HCT116 (cell line): ENCODE measurements around the gene PTPRO. TPM values are rescaled to one million over a fixed set of nuclear protein-coding genes. Genes with fewer than 3 reads are reported as not detected.

ENCODE experiments used
- ATAC-seq: fragments of 200-7000 bp; cut with Tn5 transposase; 2 replicates; pipeline ENCODE4 v1.9.1; 2020; ENCODE audit warnings: mild to moderate bottlenecking, moderate library complexity
- BruUV-seq: library from RNA; stranded (reverse); fragments of 400-500 nt; replicated peaks from 2 replicates; lab custom pipeline; 2021; lab: Mats Ljungman, UMichigan
- CTCF ChIA-PET: fragments of 300-600 bp; sonication (Branson Sonifier 250); formaldehyde crosslinking; loops from one replicate; lab custom pipeline; 2021; ENCODE audit warnings: antibody characterized with exemption; lab: Charles Lee
- POLR2A ChIA-PET: fragments of 300-600, 350-600 bp; sonication (Branson Sonifier 250); formaldehyde crosslinking; loops from one replicate; lab custom pipeline; 2021; ENCODE audit warnings: antibody characterized with exemption; lab: Charles Lee
- RAD21 ChIA-PET, 2 experiments: fragments of 300-600 bp; sonication (Branson Sonifier 250); formaldehyde crosslinking; loops; one replicate each; lab custom pipeline; 2023; ENCODE audit warnings: low total read pairs in 2 of 2; ENCODE audit not compliant: uncharacterized antibody in 2 of 2, unreplicated experiment in 2 of 2, low non-redundant PET in 1 of 2; lab: Charles Lee
- DNase-seq: peaks from one replicate; pipeline ENCODE4 v3.0.0-alpha.2; 2010; ENCODE audit warnings: low read depth, low spot score
- H2AFZ ChIP-seq: fragments of 200-600 bp; shearing (Covaris generic), sonication (generic); 2 replicates; pipeline ENCODE4 v1.6.1; 2017; ENCODE audit warnings: low read depth, mixed run types, mixed read lengths, antibody characterized with exemption, low read length; ENCODE audit not compliant: poor library complexity, severe bottlenecking
- H3K27ac ChIP-seq: 2 replicates; pipeline ENCODE4 v1.5.1; 2012; ENCODE audit warnings: low read depth, low read length
- H3K27me3 ChIP-seq: fragments of 200-600 bp; sonication (generic); 2 replicates; pipeline ENCODE4 v1.6.1; 2016; ENCODE audit warnings: mixed run types, low read length, mixed read lengths; ENCODE audit not compliant: insufficient read depth
- H3K36me3 ChIP-seq, 2 experiments: fragments of 200-500 bp in 1 of 2; fragments of 200-600 bp in 1 of 2; sonication (Bioruptor generic) in 1 of 2; sonication (generic) in 1 of 2; 2 replicates each; pipeline versions ENCODE4 v1.5.1 to v1.6.1; 2014 to 2016; ENCODE audit warnings: low read length in 2 of 2, inconsistent platforms in 1 of 2, mixed read lengths in 1 of 2, mixed run types in 1 of 2; ENCODE audit not compliant: insufficient read depth in 2 of 2, control insufficient read depth in 1 of 2
- H3K4me1 ChIP-seq, 2 experiments: fragments of 200-600 bp in 1 of 2; sonication (generic) in 1 of 2; 2 replicates each; pipeline versions ENCODE4 v1.5.1 to v1.6.1; 2012 to 2017; ENCODE audit warnings: low read length in 2 of 2, inconsistent platforms in 1 of 2, mild to moderate bottlenecking in 1 of 2, mixed read lengths in 1 of 2, mixed run types in 1 of 2, moderate library complexity in 1 of 2; ENCODE audit not compliant: insufficient read depth in 2 of 2, control insufficient read depth in 1 of 2
- H3K4me2 ChIP-seq: fragments of 200-600 bp; sonication (generic); 2 replicates; pipeline ENCODE4 v1.6.1; 2017; ENCODE audit warnings: mixed run types, low read length, mixed read lengths
- H3K4me3 ChIP-seq, 2 experiments: fragments of 200-600 bp in 1 of 2; sonication (generic) in 1 of 2; replicated peaks in 1 of 2; 2 replicates each; pipeline ENCODE4 v1.5.1; 2011 to 2016; ENCODE audit warnings: low read length in 2 of 2, control low read depth in 1 of 2, low read depth in 1 of 2, mild to moderate bottlenecking in 1 of 2, mixed read lengths in 1 of 2, mixed run types in 1 of 2
- H3K79me2 ChIP-seq: fragments of 200-600 bp; sonication (generic); 2 replicates; pipeline ENCODE4 v1.6.1; 2017; ENCODE audit warnings: mild to moderate bottlenecking, mixed run types, low read length, moderate library complexity, mixed read lengths; ENCODE audit not compliant: insufficient read depth
- H3K9ac ChIP-seq: fragments of 200-600 bp; sonication (generic); 2 replicates; pipeline ENCODE4 v1.6.1; 2016; ENCODE audit warnings: low read length, mixed read lengths
- H3K9me2 ChIP-seq: fragments of 200-600 bp; sonication (generic), shearing (Covaris generic); 2 replicates; pipeline ENCODE4 v1.6.1; 2017; ENCODE audit warnings: mixed run types, mild to moderate bottlenecking, moderate library complexity; ENCODE audit not compliant: insufficient read depth
- H3K9me3 ChIP-seq, 2 experiments: fragments of 200-500 bp in 1 of 2; fragments of 200-600 bp in 1 of 2; sonication (Bioruptor generic) in 1 of 2; sonication (generic) in 1 of 2; 2 replicates each; pipeline ENCODE4 v1.6.1; 2014 to 2017; ENCODE audit warnings: low read length in 2 of 2, mixed read lengths in 2 of 2, inconsistent platforms in 1 of 2, low read depth in 1 of 2, mild to moderate bottlenecking in 1 of 2, mixed run types in 1 of 2, moderate library complexity in 1 of 2; ENCODE audit not compliant: control insufficient read depth in 1 of 2, insufficient read depth in 1 of 2
- H4K20me1 ChIP-seq: fragments of 200-600 bp; sonication (generic), shearing (Covaris generic); 2 replicates; pipeline ENCODE4 v1.6.1; 2017; ENCODE audit warnings: mixed run types, mild to moderate bottlenecking, moderate library complexity; ENCODE audit not compliant: insufficient read depth
- ATF3 ChIP-seq: IDR thresholded peaks from 2 replicates; pipeline ENCODE4 v1.6.1; 2012
- EGR1 ChIP-seq: IDR thresholded peaks from 2 replicates; pipeline ENCODE4 v1.6.1; 2012; ENCODE audit warnings: low read depth
- EZH2phosphoT487 ChIP-seq: fragments of 200-600 bp; IDR thresholded peaks from 2 replicates; pipeline ENCODE4 v1.6.1; 2018; ENCODE audit warnings: antibody characterized with exemption, borderline replicate concordance
- FOSL1 ChIP-seq: IDR thresholded peaks from 2 replicates; pipeline ENCODE4 v1.6.1; 2012; ENCODE audit warnings: low read depth
- JUND ChIP-seq: IDR thresholded peaks from 2 replicates; pipeline ENCODE4 v1.6.1; 2012
- POLR2A ChIP-seq: IDR thresholded peaks from 2 replicates; pipeline ENCODE4 v1.7.0; 2011; ENCODE audit warnings: borderline replicate concordance; ENCODE audit not compliant: insufficient read depth, insufficient read length; ENCODE audit errors: extremely low read depth
- REST ChIP-seq: IDR thresholded peaks from 2 replicates; pipeline ENCODE4 v1.6.1; 2012; ENCODE audit warnings: low read depth
- SIN3A ChIP-seq: IDR thresholded peaks from 2 replicates; pipeline ENCODE4 v1.6.1; 2012; ENCODE audit warnings: low read depth
- SRF ChIP-seq: IDR thresholded peaks from 2 replicates; pipeline ENCODE4 v1.6.1; 2012; ENCODE audit warnings: low read depth
- ZNF274 ChIP-seq: fragments of 200-500 bp; sonication (Bioruptor generic); IDR thresholded peaks from 2 replicates; pipeline ENCODE4 v1.6.1; 2014; ENCODE audit warnings: mild to moderate bottlenecking, low read depth, low read length, inconsistent platforms
- intact Hi-C: fragments of 100-400 bp; cut with micrococcal nuclease; formaldehyde crosslinking; loops from 2 replicates; pipeline ENCODE4 v1.10.0; 2022
- total RNA-seq: library from RNA; stranded (reverse); gene quantifications from one replicate; pipeline ENCODE4 v1.2.1, GENCODE V29; 2021; ENCODE audit not compliant: unreplicated experiment
- TF ChIP-seq, protein P1 (sequence below): IDR thresholded peaks from 2 replicates; pipeline ENCODE4 v1.6.1; 2011; ENCODE audit warnings: mild to moderate bottlenecking, low read length, moderate library complexity; ENCODE audit not compliant: insufficient replicate concordance; ENCODE audit errors: extremely low read depth

Gene PTPRO
- total RNA-seq, 1 experiment from 2014 or later: not detected

GRCh38 chr12:15444523-15444922, 122.2 kb downstream of the PTPRO start:
- Histone ChIP-seq H3K27me3 (peaks cover 6% of the 10 kb centered on the region; the same call in 1 of the 2 replicates), H2AFZ (no peak overlapping the region), H3K9me2 (no peaks in the 10 kb centered on the region)
- CTCF ChIA-PET: no interaction called here
- RAD21 ChIA-PET: no interaction called here
- POLR2A ChIA-PET: no interaction called here
- TF ChIP-seq FOSL1 (no peak), SRF (no peak), JUND (no peak), REST (no peak), EZH2phosphoT487 (no peak), ATF3 (no peak), SIN3A (no peak), EGR1 (no peak), ZNF274 (no peak), POLR2A (no peak)
- TF ChIP-seq, protein P1, sequence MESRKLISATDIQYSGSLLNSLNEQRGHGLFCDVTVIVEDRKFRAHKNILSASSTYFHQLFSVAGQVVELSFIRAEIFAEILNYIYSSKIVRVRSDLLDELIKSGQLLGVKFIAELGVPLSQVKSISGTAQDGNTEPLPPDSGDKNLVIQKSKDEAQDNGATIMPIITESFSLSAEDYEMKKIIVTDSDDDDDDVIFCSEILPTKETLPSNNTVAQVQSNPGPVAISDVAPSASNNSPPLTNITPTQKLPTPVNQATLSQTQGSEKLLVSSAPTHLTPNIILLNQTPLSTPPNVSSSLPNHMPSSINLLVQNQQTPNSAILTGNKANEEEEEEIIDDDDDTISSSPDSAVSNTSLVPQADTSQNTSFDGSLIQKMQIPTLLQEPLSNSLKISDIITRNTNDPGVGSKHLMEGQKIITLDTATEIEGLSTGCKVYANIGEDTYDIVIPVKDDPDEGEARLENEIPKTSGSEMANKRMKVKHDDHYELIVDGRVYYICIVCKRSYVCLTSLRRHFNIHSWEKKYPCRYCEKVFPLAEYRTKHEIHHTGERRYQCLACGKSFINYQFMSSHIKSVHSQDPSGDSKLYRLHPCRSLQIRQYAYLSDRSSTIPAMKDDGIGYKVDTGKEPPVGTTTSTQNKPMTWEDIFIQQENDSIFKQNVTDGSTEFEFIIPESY: no peak
- TF ChIP-seq, all 23 proteins: peak for 0
- no peaks in the 10 kb centered on the region for H3K4me1 ChIP-seq
- BruUV-seq: no TSS peak
- DNase-seq (no peak), ATAC-seq (no peak)
- intact Hi-C loops: no loop called here
- H3K79me2 ChIP-seq: no peaks in the 10 kb centered on the region
- H3K27ac ChIP-seq: no peak overlapping the region
- no peaks in the 10 kb centered on the region for H3K9me3 ChIP-seq
- H3K9ac ChIP-seq: no peak overlapping the region
- H3K4me2 ChIP-seq: no peak overlapping the region
- no peaks in the 10 kb centered on the region for H3K36me3 ChIP-seq
- H4K20me1 ChIP-seq: no peaks in the 10 kb centered on the region
- no peak overlapping the region for H3K4me3 ChIP-seq
